HG03442 (cell line): ENCODE data around the gene AMH.
"Not testable (repeated sequence)": the region's sequence is repeated elsewhere in the genome, so short reads cannot be mapped to it uniquely, and the experiment has no call there.

Experiments
- ATAC-seq: cut with Tn5 transposase; IDR thresholded peaks from one replicate; pipeline ENCODE4 v1.9.1; 2021; ENCODE audit warnings: mild to moderate bottlenecking, moderate library complexity; ENCODE audit not compliant: unreplicated experiment

AMH gene

DNA sequence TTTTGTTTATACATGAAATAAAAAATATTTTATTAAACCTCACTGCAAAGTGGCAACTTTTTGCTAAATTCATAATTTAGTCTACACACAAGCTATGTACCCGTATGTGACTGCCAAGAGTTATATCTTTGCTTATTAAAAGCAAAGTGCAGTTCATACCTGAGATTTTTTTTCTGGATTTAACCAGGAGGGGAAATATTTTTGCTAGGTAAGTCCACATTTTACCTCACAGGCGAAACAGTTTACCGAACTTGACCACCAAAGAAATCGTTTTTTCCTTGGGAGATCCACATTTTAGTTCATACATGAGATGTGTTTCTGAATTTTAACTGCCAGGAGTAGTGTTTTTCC, 19.3 kb downstream of the AMH start:
- no peak for ATAC-seq

DNA sequence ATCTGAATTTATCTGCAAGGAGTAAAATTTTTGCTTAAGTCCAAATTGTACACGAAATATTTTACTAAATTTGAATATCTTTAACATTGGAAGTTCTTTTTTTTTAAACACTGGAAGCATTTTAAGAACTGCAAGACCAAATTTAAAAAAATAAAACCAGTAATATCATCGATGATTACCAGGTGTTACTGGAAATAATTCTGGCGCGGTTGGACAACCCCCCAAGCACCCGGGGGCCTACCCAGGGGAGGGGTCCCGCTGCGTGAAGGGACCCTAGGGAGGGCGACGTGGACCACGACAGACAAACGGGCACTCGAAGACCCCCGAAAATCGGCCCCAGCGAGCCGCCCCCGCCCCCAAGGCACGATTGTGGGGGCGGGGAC, 19.7 kb downstream of the AMH start:
- ATAC-seq, result no peak

GRCh38 chr19:2269244-2270156, 20.4 kb downstream of the AMH start:
- ATAC-seq, result peak; percentile 45

DNA sequence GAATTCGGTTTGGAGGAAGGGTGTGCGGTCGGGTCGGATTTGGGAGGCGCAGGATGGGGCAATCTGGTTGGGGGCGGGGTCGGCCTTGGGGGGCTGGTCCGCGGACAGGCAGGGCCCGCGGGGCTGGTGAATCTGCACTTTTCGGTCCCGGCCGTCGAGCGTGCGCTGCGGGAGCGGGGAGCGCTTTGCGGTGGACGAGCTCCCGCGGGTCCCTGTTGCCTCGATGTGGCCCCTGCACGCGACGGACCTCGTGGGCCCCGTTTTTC, 21.0 kb downstream of the AMH start:
- no peak for ATAC-seq

DNA sequence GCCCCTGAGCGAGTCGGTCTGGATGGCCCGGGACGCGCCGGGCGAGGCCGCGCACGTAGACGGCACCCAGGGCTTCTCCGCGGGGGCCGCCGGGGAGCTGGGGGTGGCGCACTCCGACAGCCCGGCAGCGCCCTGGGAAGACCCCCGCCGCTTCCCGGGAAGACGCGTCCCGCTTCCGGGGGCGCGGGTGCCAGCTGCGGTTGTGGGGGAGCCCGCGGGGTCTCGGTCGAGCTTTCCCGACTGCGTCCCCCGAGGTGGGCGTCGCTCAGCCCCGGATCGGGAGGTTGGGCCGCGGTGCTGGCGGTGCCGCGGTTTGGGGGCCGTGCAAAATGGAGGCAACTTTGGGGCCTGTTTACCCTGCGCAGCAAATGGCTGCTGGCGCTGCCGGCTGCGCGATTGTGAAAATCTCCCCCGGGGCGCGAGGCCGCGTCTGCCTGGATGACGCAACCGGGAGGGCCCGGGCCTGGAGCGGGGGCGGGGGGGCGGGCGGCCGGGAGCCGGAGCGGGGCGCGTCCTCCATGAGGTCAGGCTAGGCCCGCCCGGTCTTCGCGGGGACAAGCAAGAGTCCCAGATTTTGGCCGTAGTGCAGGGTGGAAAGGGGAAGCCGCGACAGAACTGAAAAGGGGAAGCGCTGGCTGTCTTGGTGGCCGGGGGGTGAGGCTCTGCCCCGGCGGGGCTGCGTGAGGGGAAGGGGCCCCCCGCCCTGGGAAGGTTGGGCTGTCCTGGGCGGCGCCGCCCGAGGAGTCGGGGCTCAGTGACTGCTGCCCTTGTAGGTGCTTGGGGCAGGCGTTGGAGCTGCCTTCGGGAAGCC, 21.5 kb downstream of the AMH start:
- no peak for ATAC-seq

GRCh38 chr19:2271234-2272103, 22.3 kb downstream of the AMH start:
- no peak for ATAC-seq

GRCh38 chr19:2273356-2274184, 24.4 kb downstream of the AMH start:
- ATAC-seq, result no peak

GRCh38 chr19:2274185-2274711, 25.1 kb downstream of the AMH start:
- no peak for ATAC-seq

DNA sequence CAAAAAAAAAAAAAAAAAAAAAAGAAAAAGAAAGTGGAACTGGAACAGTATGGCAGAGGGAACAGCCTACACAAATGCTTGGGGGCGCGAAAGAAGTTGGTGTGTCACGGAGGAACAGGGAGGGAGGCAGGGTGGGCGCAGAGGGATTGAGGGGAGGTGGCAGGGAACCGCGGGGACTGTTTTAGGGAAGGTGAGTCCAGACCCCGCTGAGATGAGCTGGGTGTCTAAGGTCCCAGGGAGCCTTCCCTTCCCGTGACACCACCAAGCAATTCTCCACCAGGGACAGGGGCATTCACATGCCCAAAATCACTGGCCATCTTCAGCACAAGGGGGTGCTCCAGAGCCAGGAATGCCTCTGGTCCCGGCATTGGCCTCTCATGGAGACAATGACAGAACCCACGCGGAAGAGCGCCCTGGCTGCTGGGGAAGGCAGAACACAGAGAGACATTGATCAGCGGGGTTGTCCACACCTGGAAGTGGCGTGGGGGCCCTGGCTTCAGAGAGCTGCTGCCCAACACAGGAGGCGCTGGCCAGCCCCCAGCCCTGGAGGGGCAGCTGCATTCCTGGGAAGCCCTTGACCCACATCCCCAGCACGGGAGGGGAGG, 25.9 kb downstream of the AMH start:
- no peak for ATAC-seq

GRCh38 chr19:2275588-2276428, 26.7 kb downstream of the AMH start:
- ATAC-seq, result no peak

DNA sequence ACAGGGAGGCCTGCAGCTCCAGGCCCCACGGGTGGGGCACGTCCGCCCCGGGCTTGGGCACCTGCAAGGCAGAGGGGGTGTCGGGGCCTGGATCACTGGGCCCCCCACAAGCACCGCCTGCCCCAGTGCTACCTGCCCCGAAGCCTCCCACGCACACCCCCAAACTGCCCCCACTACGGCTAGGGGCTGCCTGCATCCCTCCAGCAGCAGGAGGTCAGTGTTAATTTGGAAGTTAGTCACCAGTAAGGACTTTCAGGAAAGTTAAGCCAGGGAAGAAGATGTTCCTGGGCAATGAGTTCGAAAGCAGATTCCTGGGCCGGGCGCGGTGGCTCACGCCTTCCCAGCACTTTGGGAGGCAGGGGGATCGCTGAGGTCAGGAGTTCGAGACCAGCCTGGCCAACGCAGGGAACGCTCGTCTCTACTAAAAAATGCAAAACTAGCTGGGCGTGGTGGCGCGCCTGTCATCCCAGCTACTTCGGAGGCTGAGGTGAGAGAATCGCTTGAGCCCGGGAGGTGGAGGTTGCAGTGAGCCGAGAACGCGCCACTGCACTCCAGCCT, 27.4 kb downstream of the AMH start:
- no peak for ATAC-seq

- no peak for ATAC-seq
Measured at GRCh38 chr19:2277138-2277537, 28.0 kb downstream of the AMH start.

GRCh38 chr19:2278459-2279158, 29.5 kb downstream of the AMH start:
- no peak for ATAC-seq

GRCh38 chr19:2280633-2281264, 31.6 kb downstream of the AMH start:
- no peak for ATAC-seq

- not testable (repeated sequence) for ATAC-seq
Measured at GRCh38 chr19:2281265-2282061, 32.3 kb downstream of the AMH start.

DNA sequence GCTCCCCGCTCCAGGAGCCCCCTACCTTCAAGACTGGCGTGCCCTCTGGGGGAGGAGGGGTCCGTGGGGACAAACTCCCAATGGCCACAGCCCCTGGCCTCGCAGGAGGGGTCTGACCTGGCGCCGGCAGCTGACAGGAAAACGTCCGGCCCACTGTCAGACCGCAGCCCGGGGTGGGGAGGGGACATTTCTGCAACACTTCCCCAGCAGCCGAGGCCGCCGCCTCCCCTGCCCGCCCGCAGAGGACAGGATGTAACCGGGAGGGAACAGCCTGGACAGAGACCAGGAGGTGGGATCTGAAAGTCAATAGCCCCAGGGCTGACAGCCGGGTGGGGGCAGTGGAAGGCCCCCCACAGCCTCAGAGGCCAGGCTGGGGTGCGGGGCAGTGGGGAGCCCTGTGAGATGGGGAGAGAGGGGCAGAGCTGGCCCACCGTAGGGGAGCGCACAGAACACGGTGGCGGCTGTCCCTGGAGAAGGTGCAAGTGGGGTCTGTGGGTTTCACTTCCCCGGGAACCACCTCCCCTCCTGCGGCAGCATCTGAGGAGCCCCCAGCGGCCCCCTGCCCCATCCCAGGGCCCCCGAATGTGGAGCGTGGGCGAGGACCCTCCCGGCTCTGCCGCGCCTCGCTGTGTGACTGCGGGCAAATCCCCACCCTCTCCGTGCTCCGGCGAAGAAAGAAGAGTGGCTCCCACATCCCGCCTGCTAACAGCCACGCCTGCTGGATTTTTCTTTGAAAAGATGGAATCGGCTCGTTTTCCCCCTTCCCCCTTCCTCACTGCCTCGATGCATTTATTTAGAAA, 33.1 kb downstream of the AMH start, which contains the start of gene PEAK3:
Gene PEAK3, minus strand, starts transcription at position 114 of the 800 bp plus-strand sequence. CDS start 1,244 bp downstream, outside the sequence.
- ATAC-seq, result no peak
